Kidney epithelial cell (primary cell): ENCODE data around the gene NAV2. TPM values are rescaled to one million over a fixed set of nuclear protein-coding genes. Genes with fewer than 3 reads are reported as not detected.

Source experiments
- DNase-seq: peaks from one replicate; pipeline ENCODE4 v3.0.0-alpha.2; 2010; ENCODE audit warnings: low read depth
- H3K27me3 ChIP-seq: 2 replicates; pipeline ENCODE4 v1.6.0; 2011; ENCODE audit warnings: low read length; ENCODE audit not compliant: control insufficient read depth, insufficient read depth
- H3K36me3 ChIP-seq: 2 replicates; pipeline ENCODE4 v1.5.1; 2011; ENCODE audit warnings: low read length; ENCODE audit not compliant: control insufficient read depth, insufficient read depth
- H3K4me3 ChIP-seq: 2 replicates; pipeline ENCODE4 v1.5.1; 2011; ENCODE audit warnings: low read depth, mild to moderate bottlenecking, control low read depth, low read length
- total RNA-seq: library from RNA; depleted of rRNA; stranded (reverse); fragments of >200 nt; gene quantifications from 2 replicates; pipeline ENCODE4 v1.2.3, GENCODE V29; 2015
- TF ChIP-seq, protein P1 (sequence below): IDR thresholded peaks from 2 replicates; pipeline ENCODE4 v1.5.1; 2011; ENCODE audit warnings: mild to moderate bottlenecking, moderate library complexity, low read length, control low read depth, inconsistent platforms; ENCODE audit not compliant: insufficient read depth, poor library complexity, severe bottlenecking

NAV2 gene
- total RNA-seq, 1 donor from 2014 or later: 41.5 TPM

- TF ChIP-seq, protein P1, sequence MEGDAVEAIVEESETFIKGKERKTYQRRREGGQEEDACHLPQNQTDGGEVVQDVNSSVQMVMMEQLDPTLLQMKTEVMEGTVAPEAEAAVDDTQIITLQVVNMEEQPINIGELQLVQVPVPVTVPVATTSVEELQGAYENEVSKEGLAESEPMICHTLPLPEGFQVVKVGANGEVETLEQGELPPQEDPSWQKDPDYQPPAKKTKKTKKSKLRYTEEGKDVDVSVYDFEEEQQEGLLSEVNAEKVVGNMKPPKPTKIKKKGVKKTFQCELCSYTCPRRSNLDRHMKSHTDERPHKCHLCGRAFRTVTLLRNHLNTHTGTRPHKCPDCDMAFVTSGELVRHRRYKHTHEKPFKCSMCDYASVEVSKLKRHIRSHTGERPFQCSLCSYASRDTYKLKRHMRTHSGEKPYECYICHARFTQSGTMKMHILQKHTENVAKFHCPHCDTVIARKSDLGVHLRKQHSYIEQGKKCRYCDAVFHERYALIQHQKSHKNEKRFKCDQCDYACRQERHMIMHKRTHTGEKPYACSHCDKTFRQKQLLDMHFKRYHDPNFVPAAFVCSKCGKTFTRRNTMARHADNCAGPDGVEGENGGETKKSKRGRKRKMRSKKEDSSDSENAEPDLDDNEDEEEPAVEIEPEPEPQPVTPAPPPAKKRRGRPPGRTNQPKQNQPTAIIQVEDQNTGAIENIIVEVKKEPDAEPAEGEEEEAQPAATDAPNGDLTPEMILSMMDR: no peak
- DNase-seq: no peak
- Histone ChIP-seq H3K36me3 (no peaks in the 10 kb centered on the region), H3K4me3 (no peak overlapping the region), H3K27me3 (no peaks in the 10 kb centered on the region)
These were observed 35.9 kb upstream of the NAV2 start for GRCh38 chr11:19676475-19677380.

DNA sequence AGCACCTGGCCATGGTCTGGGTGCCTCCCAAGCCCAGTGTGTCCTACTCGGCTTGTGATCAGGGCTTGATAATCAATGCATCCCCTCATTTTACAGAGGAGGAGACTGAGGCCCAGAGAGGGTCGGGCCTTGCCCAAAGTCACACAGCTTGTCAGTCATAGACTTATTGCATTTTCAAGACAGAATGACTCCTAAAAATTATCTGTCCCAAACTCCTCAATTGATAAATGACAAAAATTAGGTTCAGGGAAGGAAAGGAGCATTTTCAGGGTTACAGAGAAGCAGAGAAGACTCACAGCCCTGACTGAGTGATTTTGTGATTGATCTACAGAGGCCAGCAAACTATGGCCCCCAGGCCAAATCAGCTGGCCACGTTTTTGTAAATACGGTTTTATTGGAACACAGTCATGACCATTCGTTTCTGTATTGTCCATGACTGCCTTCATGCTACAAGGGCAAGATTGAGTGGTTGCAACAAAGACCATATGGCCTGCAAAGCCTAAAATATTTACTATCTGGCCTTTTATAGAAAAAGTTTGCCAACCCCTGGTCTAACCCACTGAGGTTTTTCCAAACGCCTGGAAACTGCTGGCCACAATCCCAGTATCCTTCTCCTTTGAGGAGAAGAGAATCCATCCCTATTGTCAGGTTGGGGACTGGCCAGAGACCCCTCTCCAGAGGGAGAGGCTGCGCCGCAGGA is 35.1 kb upstream of the NAV2 start:
- Histone ChIP-seq H3K4me3 (no peak overlapping the region), H3K36me3 (no peaks in the 10 kb centered on the region), H3K27me3 (no peaks in the 10 kb centered on the region)
- TF ChIP-seq, protein P1: no peak
- DNase-seq: no peak

DNA sequence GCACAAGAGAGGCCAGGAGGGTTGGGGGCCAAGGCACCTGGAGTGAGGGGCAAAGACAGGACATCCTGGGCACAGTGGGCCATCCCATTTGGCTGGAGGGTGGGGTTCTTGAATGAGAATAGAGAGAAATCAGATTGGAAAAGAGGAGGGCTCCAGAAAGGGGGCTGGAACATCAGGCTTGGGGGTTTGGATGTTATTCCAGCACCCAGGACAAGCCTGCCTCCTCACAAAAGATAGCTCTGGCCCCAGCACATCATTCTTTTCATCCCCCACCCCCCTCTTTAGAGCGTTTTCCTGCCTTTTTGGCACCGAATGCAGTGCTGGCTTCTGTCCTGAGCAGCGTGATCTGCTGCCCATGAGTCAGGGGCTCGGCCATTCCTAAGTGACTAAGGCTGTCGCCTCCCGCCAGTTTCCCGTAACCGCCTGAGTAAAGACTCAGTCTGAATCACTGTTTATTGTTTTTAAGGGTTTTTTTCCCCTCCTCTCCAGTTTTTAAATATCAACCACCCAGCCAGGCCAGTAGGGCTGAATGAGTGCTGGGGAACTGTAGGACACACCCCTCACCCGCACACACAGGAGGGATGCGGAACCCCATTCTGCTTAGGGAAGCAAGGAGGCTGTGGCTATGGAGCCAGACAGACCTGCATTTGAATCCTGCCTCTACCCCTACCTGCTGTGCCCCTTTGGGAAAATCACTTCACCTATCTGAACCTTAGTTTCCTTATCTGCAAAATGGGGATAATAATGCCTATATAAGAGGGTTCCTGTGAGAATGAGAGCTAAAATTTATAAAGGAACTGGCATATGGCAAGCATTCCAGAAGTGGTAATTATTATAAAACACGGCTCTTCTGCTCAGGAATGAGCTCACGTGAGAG is 32.4 kb upstream of the NAV2 start:
- no peaks in the 10 kb centered on the region for H3K36me3 ChIP-seq
- peak; percentile 93 for DNase-seq
- TF ChIP-seq, protein P1: no peak
- H3K4me3 ChIP-seq: no peak overlapping the region
- no peaks in the 10 kb centered on the region for H3K27me3 ChIP-seq

- no peaks in the 10 kb centered on the region for H3K27me3 ChIP-seq
- TF ChIP-seq, protein P1: no peak
- DNase-seq: no peak
These were observed 31.7 kb upstream of the NAV2 start for GRCh38 chr11:19680829-19681368.

GRCh38 chr11:19683141-19683805 is 29.4 kb upstream of the NAV2 start:
- Histone ChIP-seq H3K27me3 (no peaks in the 10 kb centered on the region), H3K36me3 (no peaks in the 10 kb centered on the region), H3K4me3 (no peak overlapping the region)
- DNase-seq: no peak
- TF ChIP-seq, protein P1: no peak

More at GRCh38 chr11:19680829-19681368, 31.7 kb upstream of the NAV2 start:
- Histone ChIP-seq H3K4me3 (no peak overlapping the region), H3K36me3 (no peaks in the 10 kb centered on the region)
